OCI-LY7 (cell line): ENCODE results near the gene DBP. TPM values are rescaled to one million over a fixed set of nuclear protein-coding genes. Genes with fewer than 3 reads are reported as not detected.
A peak's percentile ranks its signal among the peaks of the same experiment; 100 is the strongest.

ENCODE experiments used
- BruUV-seq: library from RNA; stranded (reverse); fragments of 400-500 nt; replicated peaks from 2 replicates; lab custom pipeline; 2021; lab: Mats Ljungman, UMichigan
- CTCF ChIA-PET: fragments of 300-600 bp; sonication (Branson Sonifier 250); formaldehyde crosslinking; loops from one replicate; lab custom pipeline; 2022; ENCODE audit warnings: antibody characterized with exemption; ENCODE audit not compliant: unreplicated experiment; lab: Charles Lee
- POLR2A ChIA-PET: fragments of 300-600 bp; sonication (Branson Sonifier 250); formaldehyde crosslinking; loops from one replicate; lab custom pipeline; 2022; ENCODE audit warnings: antibody characterized with exemption; lab: Charles Lee
- DNase-seq: peaks from one replicate; pipeline ENCODE4 v3.0.0-alpha.2; 2015; ENCODE audit warnings: low spot score
- H2AFZ ChIP-seq: fragments of 200-600 bp; sonication (generic), shearing (Covaris generic); 2 replicates; pipeline ENCODE4 v1.6.1; 2014; ENCODE audit warnings: mild to moderate bottlenecking, antibody characterized with exemption, low read length, moderate library complexity
- H3K27ac ChIP-seq: fragments of 200-600 bp; sonication (generic); 2 replicates; pipeline ENCODE4 v1.5.1; 2014; ENCODE audit warnings: mixed run types, low read depth, mild to moderate bottlenecking, moderate library complexity, low read length, inconsistent platforms; ENCODE audit not compliant: poor library complexity, severe bottlenecking
- H3K36me3 ChIP-seq: fragments of 200-600 bp; sonication (generic); 2 replicates; pipeline ENCODE4 v1.6.1; 2014; ENCODE audit warnings: mild to moderate bottlenecking, antibody characterized with exemption, low read length, moderate library complexity, mixed read lengths; ENCODE audit not compliant: insufficient read depth
- H3K4me1 ChIP-seq: fragments of 200-600 bp; sonication (generic); 2 replicates; pipeline ENCODE4 v1.5.1; 2014; ENCODE audit warnings: mild to moderate bottlenecking, low read length; ENCODE audit not compliant: insufficient read depth, poor library complexity, severe bottlenecking
- H3K4me2 ChIP-seq: fragments of 200-600 bp; sonication (generic); 2 replicates; pipeline ENCODE4 v1.6.1; 2014; ENCODE audit warnings: mild to moderate bottlenecking, low read length
- H3K4me3 ChIP-seq: fragments of 200-600 bp; sonication (generic); 2 replicates; pipeline ENCODE4 v1.5.1; 2014; ENCODE audit warnings: mild to moderate bottlenecking, low read depth, low read length; ENCODE audit not compliant: poor library complexity, severe bottlenecking
- H3K79me2 ChIP-seq: fragments of 200-600 bp; sonication (generic); 2 replicates; pipeline ENCODE4 v1.6.1; 2016; ENCODE audit warnings: low read depth, mild to moderate bottlenecking, low read length, moderate library complexity, mixed read lengths; ENCODE audit not compliant: insufficient read depth
- H3K9me2 ChIP-seq: fragments of 200-600 bp; sonication (generic); 2 replicates; pipeline ENCODE4 v1.6.1; 2016; ENCODE audit warnings: mild to moderate bottlenecking, low read length, mixed read lengths; ENCODE audit not compliant: insufficient read depth
- H3K9me3 ChIP-seq: fragments of 200-600 bp; sonication (generic); 2 replicates; pipeline ENCODE4 v1.6.1; 2014; ENCODE audit warnings: mild to moderate bottlenecking, mixed run types, low read length, mixed read lengths
- H4K20me1 ChIP-seq: fragments of 200-600 bp; sonication (generic); 2 replicates; pipeline ENCODE4 v1.6.1; 2014; ENCODE audit warnings: mild to moderate bottlenecking, antibody characterized with exemption, low read length, moderate library complexity, mixed read lengths; ENCODE audit not compliant: insufficient read depth
- CTCF ChIP-seq: fragments of 200-600 bp; sonication (generic); conservative IDR thresholded peaks from 2 replicates; pipeline ENCODE4 v1.5.1; 2014; ENCODE audit warnings: mild to moderate bottlenecking, antibody characterized with exemption, low read length, moderate library complexity, mixed read lengths
- EZH2phosphoT487 ChIP-seq: fragments of 200-600 bp; sonication (generic); IDR thresholded peaks from 2 replicates; pipeline ENCODE4 v1.6.1; 2018; ENCODE audit warnings: low read depth, borderline replicate concordance, mild to moderate bottlenecking, mixed run types, antibody characterized with exemption, low read length, moderate library complexity, mixed read lengths
- intact Hi-C: fragments of 100-400 bp; cut with micrococcal nuclease; formaldehyde crosslinking; loops from one replicate; pipeline ENCODE4 v1.10.0; 2022; ENCODE audit not compliant: unreplicated experiment
- total RNA-seq, 2 experiments: library from RNA; depleted of rRNA in 1 of 2; stranded (reverse); fragments of >200 nt in 1 of 2; shearing (Covaris generic) in 1 of 2; gene quantifications; 2 replicates each; pipeline ENCODE4 v1.2.3, GENCODE V29; 2014 to 2022

The DBP gene
- total RNA-seq, 2 experiments from 2014 or later, result 15.7 to 35.6 TPM

- no peaks in the 10 kb centered on the region for H4K20me1 ChIP-seq
- POLR2A ChIA-PET, result no interaction called here
- CTCF ChIA-PET, result interaction anchor here (0.6 kb wide), 1 partner anchor 35 kb away, joined by 4 read pairs; no protein-coding TSS in a partner anchor
- H3K4me2 ChIP-seq, result no peak overlapping the region
- H3K4me1 ChIP-seq, result peaks cover 9% of the 10 kb centered on the region
- no peak for DNase-seq
- no peaks in the 10 kb centered on the region for H3K9me2 ChIP-seq
- TF ChIP-seq CTCF, result no peak
- no peak for TF ChIP-seq EZH2phosphoT487
- intact Hi-C loops, result no loop called here
- no peak overlapping the region for H2AFZ ChIP-seq
- no peaks in the 10 kb centered on the region for H3K9me3 ChIP-seq
- H3K79me2 ChIP-seq, result no peaks in the 10 kb centered on the region
- peaks cover 60% of the 10 kb centered on the region for H3K36me3 ChIP-seq
- H3K4me3 ChIP-seq, result no peak overlapping the region
- BruUV-seq, result no TSS peak
- H3K27ac ChIP-seq, result no peak overlapping the region
These were observed 27.5 kb downstream of the DBP start for GRCh38 chr19:48609571-48610108.

DNA sequence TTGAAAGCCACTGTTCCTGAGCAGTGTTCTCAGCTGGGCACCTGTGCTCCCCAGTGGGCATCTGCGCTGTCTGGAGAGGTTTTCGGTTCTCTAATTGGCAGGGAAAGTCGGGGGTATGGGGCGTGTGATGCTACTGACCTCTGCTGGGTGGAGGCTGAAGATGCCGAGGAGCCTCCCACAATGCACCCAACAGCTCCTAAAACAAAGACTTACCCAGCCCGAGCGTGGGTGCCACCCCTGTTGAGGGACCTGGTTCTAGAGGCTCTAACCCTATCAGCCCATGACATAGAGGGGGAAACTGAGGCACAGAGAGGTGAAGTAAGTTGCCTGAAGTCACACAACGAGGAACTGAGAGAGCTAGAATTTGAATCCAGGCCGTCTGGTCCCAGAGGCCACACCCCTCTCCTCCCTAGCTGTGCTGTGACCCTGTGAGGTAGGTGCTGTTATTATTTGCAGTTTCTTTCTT lies 28.3 kb downstream of the DBP start:
- TF ChIP-seq EZH2phosphoT487, result no peak
- peak; percentile 78 for TF ChIP-seq CTCF
- intact Hi-C loops, result no loop called here
- Histone ChIP-seq H2AFZ (no peak overlapping the region), H3K9me3 (no peaks in the 10 kb centered on the region), H3K27ac (no peak overlapping the region), H3K36me3 (peaks cover 52% of the 10 kb centered on the region), H3K4me2 (no peak overlapping the region), H3K4me3 (no peak overlapping the region), H3K79me2 (no peaks in the 10 kb centered on the region), H3K9me2 (no peaks in the 10 kb centered on the region), H3K4me1 (peaks cover 8% of the 10 kb centered on the region), H4K20me1 (no peaks in the 10 kb centered on the region)
- ChIA-PET CTCF (interaction anchor here (0.6 kb wide), 1 partner anchor 34 kb away, joined by 4 read pairs; no protein-coding TSS in a partner anchor), POLR2A (no interaction called here)
- peak; percentile 74 for DNase-seq
- BruUV-seq, result no TSS peak

GRCh38 chr19:48607359-48607755 lies 29.8 kb downstream of the DBP start:
- Histone ChIP-seq H3K4me2 (no peak overlapping the region), H3K27ac (no peak overlapping the region), H3K4me3 (no peak overlapping the region), H2AFZ (no peak overlapping the region), H4K20me1 (no peaks in the 10 kb centered on the region), H3K4me1 (peaks cover 8% of the 10 kb centered on the region), H3K9me2 (no peaks in the 10 kb centered on the region), H3K9me3 (no peaks in the 10 kb centered on the region), H3K36me3 (peaks cover 39% of the 10 kb centered on the region), H3K79me2 (no peaks in the 10 kb centered on the region)
- POLR2A ChIA-PET, result interaction anchor here (0.8 kb wide), 1 partner anchor 128 kb away, joined by 4 read pairs; no protein-coding TSS in a partner anchor
- DNase-seq, result no peak
- TF ChIP-seq CTCF (no peak), EZH2phosphoT487 (no peak)
- intact Hi-C loops, result no loop called here
- BruUV-seq, result no TSS peak
- CTCF ChIA-PET, result no interaction called here
